Measurements from ENCODE around the gene ASTL.

The ASTL gene

GRCh38 chr2:96159084-96159830 lies 21.0 kb upstream of the ASTL start:
- no peak for DNase-seq (ENCODE audit: low read depth)

GRCh38 chr2:96158554-96158940 lies 20.2 kb upstream of the ASTL start:
- no peak for DNase-seq (ENCODE audit: low read depth)

- peak; percentile 74 for DNase-seq (ENCODE audit: low read depth)
Measured at GRCh38 chr2:96157649-96158553, 19.6 kb upstream of the ASTL start.

- no peak for DNase-seq (ENCODE audit: low read depth)
Measured at GRCh38 chr2:96156926-96157648, 18.8 kb upstream of the ASTL start.

GRCh38 chr2:96156011-96156820 lies 17.9 kb upstream of the ASTL start:
- no peak for DNase-seq (ENCODE audit: low read depth)

GRCh38 chr2:96154506-96155380 lies 16.4 kb upstream of the ASTL start:
- DNase-seq (ENCODE audit: low read depth), result no peak

- DNase-seq (ENCODE audit: low read depth), result no peak
Measured at GRCh38 chr2:96153991-96154431, 15.7 kb upstream of the ASTL start.

- no peak for DNase-seq (ENCODE audit: low read depth)
Measured at GRCh38 chr2:96153291-96153713, 15.0 kb upstream of the ASTL start.

GRCh38 chr2:96152304-96153161 lies 14.2 kb upstream of the ASTL start:
- no peak for DNase-seq (ENCODE audit: low read depth)

- DNase-seq (ENCODE audit: low read depth), result no peak
Measured at GRCh38 chr2:96151595-96152303, 13.4 kb upstream of the ASTL start.

GRCh38 chr2:96150791-96151594 lies 12.7 kb upstream of the ASTL start:
- DNase-seq (ENCODE audit: low read depth), result no peak

GRCh38 chr2:96150007-96150640 lies 11.8 kb upstream of the ASTL start:
- DNase-seq (ENCODE audit: low read depth), result no peak

- peak; percentile 81 for DNase-seq (ENCODE audit: low read depth)
Measured at GRCh38 chr2:96148410-96149217, 10.3 kb upstream of the ASTL start.

GRCh38 chr2:96147593-96148201 lies 9.4 kb upstream of the ASTL start:
- no peak for DNase-seq (ENCODE audit: low read depth)

GRCh38 chr2:96146881-96147592 lies 8.7 kb upstream of the ASTL start:
- no peak for DNase-seq (ENCODE audit: low read depth)

Measured in stimulated activated CD8-positive, alpha-beta memory T cell treated with anti-CD3 and anti-CD28 coated beads, Interleukin-15, amount 100 ng/mL, for 24 hours (primary cell).